ENCODE results near the gene PLPP4. TPM values are rescaled to one million over a fixed set of nuclear protein-coding genes. Genes with fewer than 3 reads are reported as not detected.

PLPP4 gene
- total and polyA plus RNA-seq, 11 donors: 0.29 TPM; not detected in 10

- Histone ChIP-seq H3K27me3 (no peaks in the 10 kb centered on the region), H3K9me3 (peaks cover 0 to 38% (median 14%) of the 10 kb centered on the region in 12 donors), H3K27ac (no peak overlapping the region), H3K36me3 (no peaks in the 10 kb centered on the region), H3K4me1 (no peaks in the 10 kb centered on the region), H3K4me3 (no peak overlapping the region)
- ATAC-seq (no peak), DNase-seq (no peak)
- intact Hi-C loops (cut with DNase I): no loop called here
- TF ChIP-seq CTCF (IDR thresholded peaks at IDR 0.05): no peak
- no peak for TF ChIP-seq POLR2A (IDR thresholded peaks at IDR 0.05)
These were observed 157.7 kb downstream of the PLPP4 start for GRCh38 chr10:120614680-120615079.

GRCh38 chr10:120616311-120616911, 159.4 kb downstream of the PLPP4 start:
- intact Hi-C loops (cut with DNase I): no loop called here
- no peaks in the 10 kb centered on the region for H3K36me3 ChIP-seq
- no peaks in the 10 kb centered on the region for H3K4me1 ChIP-seq
- DNase-seq: no peak
- no peak for ATAC-seq
- TF ChIP-seq CTCF (IDR thresholded peaks at IDR 0.05) (no peak), POLR2A (IDR thresholded peaks at IDR 0.05) (no peak)
- H3K27ac ChIP-seq: no peak overlapping the region
- 51 to 58% (median 51%) methylated on average over 3 of the region's 3 CpGs for WGBS, 4 donors
- no peak overlapping the region for H3K4me3 ChIP-seq
- H3K9me3 ChIP-seq: peaks cover 0 to 38% (median 14%) of the 10 kb centered on the region in 12 donors
- no peaks in the 10 kb centered on the region for H3K27me3 ChIP-seq

GRCh38 chr10:120628197-120628596, 171.2 kb downstream of the PLPP4 start:
- no peak for TF ChIP-seq POLR2A (IDR thresholded peaks at IDR 0.05)
- TF ChIP-seq CTCF (IDR thresholded peaks at IDR 0.05): no peak
- no peaks in the 10 kb centered on the region for H3K36me3 ChIP-seq
- WGBS, 4 donors: 40 to 64% (median 52%) methylated on average over 1 of the region's 1 CpG
- H3K9me3 ChIP-seq: peaks cover 0 to 14% (median 0%) of the 10 kb centered on the region in 12 donors
- intact Hi-C loops (cut with DNase I): no loop called here
- DNase-seq (no peak), ATAC-seq (no peak)
- H3K4me1 ChIP-seq: no peaks in the 10 kb centered on the region
- peaks cover 0 to 6% (median 0%) of the 10 kb centered on the region in 9 donors for H3K27me3 ChIP-seq
- no peak overlapping the region for H3K4me3 ChIP-seq
- H3K27ac ChIP-seq: no peak overlapping the region

GRCh38 chr10:120630266-120630665, 173.2 kb downstream of the PLPP4 start:
- WGBS, 4 donors: 22 to 39% (median 26%) methylated on average over 1 of the region's 1 CpG
- no peak for ATAC-seq
- H3K36me3 ChIP-seq: no peaks in the 10 kb centered on the region
- no peak overlapping the region for H3K27ac ChIP-seq
- DNase-seq: no peak
- no peak overlapping the region for H3K4me3 ChIP-seq
- intact Hi-C loops (cut with DNase I): no loop called here
- no peak for TF ChIP-seq CTCF (IDR thresholded peaks at IDR 0.05)
- TF ChIP-seq POLR2A (IDR thresholded peaks at IDR 0.05): no peak
- H3K27me3 ChIP-seq: peaks cover 0 to 6% (median 0%) of the 10 kb centered on the region in 9 donors
- H3K9me3 ChIP-seq: peaks cover 0 to 14% (median 0%) of the 10 kb centered on the region in 12 donors
- H3K4me1 ChIP-seq: no peaks in the 10 kb centered on the region
